MM.1S (cell line): ENCODE data around the gene TGIF1.

Source experiments
- DNase-seq: peaks from one replicate; pipeline ENCODE4 v3.0.0-alpha.2; 2015
- H2AFZ ChIP-seq: fragments of 300-600 bp; sonication (generic); 2 replicates; pipeline ENCODE4 v1.6.0; 2016; ENCODE audit warnings: antibody characterized with exemption, low read length
- H3F3A ChIP-seq: fragments of 300-600 bp; sonication (generic); 2 replicates; pipeline ENCODE4 v1.6.1; 2016; ENCODE audit warnings: mild to moderate bottlenecking, antibody characterized with exemption, low read length, moderate library complexity, mixed read lengths; ENCODE audit not compliant: insufficient read depth
- H3K27ac ChIP-seq: fragments of 300-600 bp; sonication (generic); 2 replicates; pipeline ENCODE4 v1.5.1; 2016; ENCODE audit warnings: mild to moderate bottlenecking, low read length
- H3K27me3 ChIP-seq: fragments of 300-600 bp; sonication (generic); replicated peaks from 2 replicates; pipeline ENCODE4 v1.6.0; 2016; ENCODE audit warnings: low read length; ENCODE audit not compliant: insufficient read depth
- H3K36me3 ChIP-seq: fragments of 300-600 bp; sonication (generic); replicated peaks from 2 replicates; pipeline ENCODE4 v1.6.1; 2016; ENCODE audit warnings: mild to moderate bottlenecking, low read length, mixed read lengths; ENCODE audit not compliant: insufficient read depth
- H3K4me1 ChIP-seq: fragments of 300-600 bp; sonication (generic); 2 replicates; pipeline ENCODE4 v1.6.1; 2016; ENCODE audit warnings: low read length, mixed read lengths
- H3K4me2 ChIP-seq: fragments of 300-600 bp; sonication (generic); 2 replicates; pipeline ENCODE4 v1.6.0; 2016; ENCODE audit warnings: low read depth, low read length
- H3K4me3 ChIP-seq: fragments of 300-600 bp; sonication (generic); 2 replicates; pipeline ENCODE4 v1.5.1; 2016; ENCODE audit warnings: low read length, mixed read lengths
- H3K79me2 ChIP-seq: fragments of 300-600 bp; sonication (generic); 2 replicates; pipeline ENCODE4 v1.6.1; 2016; ENCODE audit warnings: mixed run types, low read length, mixed read lengths
- H3K9ac ChIP-seq: fragments of 300-600 bp; sonication (generic); 2 replicates; pipeline ENCODE4 v1.6.1; 2016; ENCODE audit warnings: low read length, mixed read lengths
- H3K9me2 ChIP-seq: fragments of 300-600 bp; sonication (generic); replicated peaks from 2 replicates; pipeline ENCODE4 v1.6.1; 2016; ENCODE audit warnings: mild to moderate bottlenecking, low read length, mixed read lengths; ENCODE audit not compliant: insufficient read depth
- H3K9me3 ChIP-seq: fragments of 300-600 bp; sonication (generic); replicated peaks from 2 replicates; pipeline ENCODE4 v1.6.1; 2016; ENCODE audit warnings: mild to moderate bottlenecking, low read length, mixed read lengths; ENCODE audit not compliant: insufficient read depth
- H4K20me1 ChIP-seq: fragments of 300-600 bp; sonication (generic); 2 replicates; pipeline ENCODE4 v1.6.1; 2016; ENCODE audit warnings: mild to moderate bottlenecking, low read length, moderate library complexity, mixed read lengths; ENCODE audit not compliant: insufficient read depth
- EZH2 ChIP-seq: fragments of 300-600 bp; sonication (generic); optimal IDR thresholded peaks from 2 replicates; pipeline ENCODE3; 2017; ENCODE audit warnings: low read depth, mild to moderate bottlenecking, antibody characterized with exemption, low read length, mixed read lengths
- EZH2phosphoT487 ChIP-seq: fragments of 300-600 bp; sonication (generic); IDR thresholded peaks from 2 replicates; pipeline ENCODE4 v1.6.1; 2018; ENCODE audit warnings: antibody characterized with exemption, low read length
- TF ChIP-seq, protein P1 (sequence below): fragments of 300-600 bp; sonication (generic); IDR thresholded peaks from 2 replicates; pipeline ENCODE4 v1.5.1; 2016; ENCODE audit warnings: antibody characterized with exemption, low read length, mixed read lengths

The TGIF1 gene

DNA sequence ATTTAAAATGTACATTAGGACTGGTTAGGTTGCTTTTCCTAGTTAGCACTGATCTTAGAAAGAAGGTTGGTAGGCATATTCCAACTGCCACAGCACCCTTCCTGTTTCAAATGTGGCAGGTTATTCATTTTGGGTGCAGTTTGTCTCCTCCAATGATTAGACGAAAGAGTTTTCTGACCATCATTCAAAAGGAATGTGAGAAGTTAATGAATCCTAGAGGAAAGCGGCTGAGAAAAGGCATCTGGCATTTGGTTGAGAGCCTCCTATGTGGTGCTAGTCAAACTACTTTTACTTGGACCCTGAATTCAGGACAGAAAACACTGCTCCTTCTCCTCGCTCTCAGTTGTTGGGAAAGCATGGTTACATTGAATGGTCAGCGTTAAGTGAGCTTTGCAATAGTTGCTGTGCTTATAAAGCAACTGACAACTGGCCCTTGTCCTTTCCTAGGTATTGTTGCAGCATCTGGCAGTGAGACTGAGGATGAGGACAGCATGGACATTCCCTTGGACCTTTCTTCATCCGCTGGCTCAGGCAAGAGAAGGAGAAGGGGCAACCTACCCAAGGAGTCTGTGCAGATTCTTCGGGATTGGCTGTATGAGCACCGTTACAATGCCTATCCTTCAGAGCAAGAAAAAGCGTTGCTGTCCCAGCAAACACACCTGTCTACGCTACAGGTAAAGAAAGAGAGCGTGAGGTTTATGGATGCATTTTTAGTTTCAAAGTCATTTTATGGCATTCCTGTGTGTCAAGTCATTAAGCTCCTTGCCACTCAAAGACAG lies 6.1 kb downstream of the TGIF1 start:
- no peaks in the 10 kb centered on the region for H3K9me3 ChIP-seq
- no peaks in the 10 kb centered on the region for H3K9me2 ChIP-seq
- H2AFZ ChIP-seq, result no peak overlapping the region
- H3K27ac ChIP-seq, result no peak overlapping the region
- H3F3A ChIP-seq, result peaks cover 12% of the 10 kb centered on the region; the same call in 1 of the 2 replicates
- no peak overlapping the region for H3K9ac ChIP-seq
- H4K20me1 ChIP-seq, result no peaks in the 10 kb centered on the region
- H3K4me3 ChIP-seq, result no peak overlapping the region
- DNase-seq, result no peak
- H3K4me2 ChIP-seq, result no peak overlapping the region
- no peaks in the 10 kb centered on the region for H3K79me2 ChIP-seq
- peaks cover 7% of the 10 kb centered on the region; the same call in 1 of the 2 replicates for H3K4me1 ChIP-seq
- no peaks in the 10 kb centered on the region for H3K36me3 ChIP-seq
- peaks cover 64% of the 10 kb centered on the region for H3K27me3 ChIP-seq
- no peak for TF ChIP-seq EZH2
- TF ChIP-seq EZH2phosphoT487, result no peak
- TF ChIP-seq, protein P1, sequence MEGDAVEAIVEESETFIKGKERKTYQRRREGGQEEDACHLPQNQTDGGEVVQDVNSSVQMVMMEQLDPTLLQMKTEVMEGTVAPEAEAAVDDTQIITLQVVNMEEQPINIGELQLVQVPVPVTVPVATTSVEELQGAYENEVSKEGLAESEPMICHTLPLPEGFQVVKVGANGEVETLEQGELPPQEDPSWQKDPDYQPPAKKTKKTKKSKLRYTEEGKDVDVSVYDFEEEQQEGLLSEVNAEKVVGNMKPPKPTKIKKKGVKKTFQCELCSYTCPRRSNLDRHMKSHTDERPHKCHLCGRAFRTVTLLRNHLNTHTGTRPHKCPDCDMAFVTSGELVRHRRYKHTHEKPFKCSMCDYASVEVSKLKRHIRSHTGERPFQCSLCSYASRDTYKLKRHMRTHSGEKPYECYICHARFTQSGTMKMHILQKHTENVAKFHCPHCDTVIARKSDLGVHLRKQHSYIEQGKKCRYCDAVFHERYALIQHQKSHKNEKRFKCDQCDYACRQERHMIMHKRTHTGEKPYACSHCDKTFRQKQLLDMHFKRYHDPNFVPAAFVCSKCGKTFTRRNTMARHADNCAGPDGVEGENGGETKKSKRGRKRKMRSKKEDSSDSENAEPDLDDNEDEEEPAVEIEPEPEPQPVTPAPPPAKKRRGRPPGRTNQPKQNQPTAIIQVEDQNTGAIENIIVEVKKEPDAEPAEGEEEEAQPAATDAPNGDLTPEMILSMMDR, result no peak

DNA sequence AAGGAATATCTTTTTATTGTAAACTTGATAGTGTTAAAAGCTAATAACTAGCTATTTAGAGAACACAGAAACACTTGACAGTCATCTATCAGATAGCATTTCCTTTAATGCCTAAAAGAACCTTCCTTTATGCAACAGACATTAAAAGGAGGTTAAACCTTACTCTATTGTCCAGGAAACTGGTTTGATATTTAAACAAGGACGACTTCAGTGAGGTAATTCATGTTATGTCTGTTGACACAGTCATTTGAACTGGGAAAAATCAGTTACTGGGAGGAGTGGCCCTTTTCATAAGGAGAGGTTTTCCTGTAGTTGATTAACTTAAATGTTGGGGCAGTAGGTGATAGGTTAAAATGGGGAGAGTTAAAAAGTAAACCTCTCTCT lies 6.7 kb downstream of the TGIF1 start:
- no peaks in the 10 kb centered on the region for H3K36me3 ChIP-seq
- no peak overlapping the region for H3K4me3 ChIP-seq

DNA sequence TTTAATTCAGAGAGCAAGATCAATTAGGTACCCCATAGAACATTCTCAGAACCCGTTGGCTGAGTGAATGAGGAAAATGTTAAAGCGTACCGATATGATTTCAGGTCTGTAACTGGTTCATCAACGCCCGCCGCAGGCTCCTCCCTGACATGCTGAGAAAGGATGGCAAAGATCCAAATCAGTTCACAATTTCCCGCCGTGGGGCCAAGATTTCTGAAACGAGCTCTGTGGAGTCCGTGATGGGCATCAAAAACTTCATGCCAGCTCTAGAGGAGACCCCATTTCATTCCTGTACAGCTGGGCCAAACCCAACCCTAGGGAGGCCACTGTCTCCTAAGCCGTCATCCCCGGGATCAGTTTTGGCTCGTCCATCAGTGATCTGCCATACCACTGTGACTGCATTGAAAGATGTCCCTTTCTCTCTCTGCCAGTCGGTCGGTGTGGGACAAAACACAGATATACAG lies 7.3 kb downstream of the TGIF1 start:
- no peak overlapping the region for H2AFZ ChIP-seq
- no peaks in the 10 kb centered on the region for H3K36me3 ChIP-seq
- no peak overlapping the region for H3K27ac ChIP-seq
- H3F3A ChIP-seq, result peaks cover 12% of the 10 kb centered on the region; the same call in 1 of the 2 replicates
- peaks cover 7% of the 10 kb centered on the region; the same call in 1 of the 2 replicates for H3K4me1 ChIP-seq
- H3K9ac ChIP-seq, result no peak overlapping the region
- H3K9me3 ChIP-seq, result no peaks in the 10 kb centered on the region
- TF ChIP-seq EZH2phosphoT487 (no peak), EZH2 (no peak)
- TF ChIP-seq, protein P1, result no peak
- DNase-seq, result no peak
- no peaks in the 10 kb centered on the region for H3K9me2 ChIP-seq
- no peak overlapping the region for H3K4me2 ChIP-seq
- no peak overlapping the region for H3K4me3 ChIP-seq
- H4K20me1 ChIP-seq, result no peaks in the 10 kb centered on the region
- H3K79me2 ChIP-seq, result no peaks in the 10 kb centered on the region
- H3K27me3 ChIP-seq, result peaks cover 52% of the 10 kb centered on the region

More for the DNA sequence above, 6.7 kb downstream of the TGIF1 start:
- no peak overlapping the region for H3K4me2 ChIP-seq
- no peak for DNase-seq
- no peak overlapping the region for H2AFZ ChIP-seq
- no peak overlapping the region for H3K9ac ChIP-seq
- peaks cover 12% of the 10 kb centered on the region; the same call in 1 of the 2 replicates for H3F3A ChIP-seq
- no peaks in the 10 kb centered on the region for H3K9me3 ChIP-seq
- no peak overlapping the region for H3K27ac ChIP-seq
- H3K27me3 ChIP-seq, result peaks cover 58% of the 10 kb centered on the region
- no peaks in the 10 kb centered on the region for H3K79me2 ChIP-seq
- no peaks in the 10 kb centered on the region for H3K9me2 ChIP-seq
- H4K20me1 ChIP-seq, result no peaks in the 10 kb centered on the region
- TF ChIP-seq, protein P1, result no peak
- TF ChIP-seq EZH2phosphoT487 (no peak), EZH2 (no peak)
- peaks cover 7% of the 10 kb centered on the region; the same call in 1 of the 2 replicates for H3K4me1 ChIP-seq
